ENCODE results near the gene CNOT6.

The CNOT6 gene

DNA sequence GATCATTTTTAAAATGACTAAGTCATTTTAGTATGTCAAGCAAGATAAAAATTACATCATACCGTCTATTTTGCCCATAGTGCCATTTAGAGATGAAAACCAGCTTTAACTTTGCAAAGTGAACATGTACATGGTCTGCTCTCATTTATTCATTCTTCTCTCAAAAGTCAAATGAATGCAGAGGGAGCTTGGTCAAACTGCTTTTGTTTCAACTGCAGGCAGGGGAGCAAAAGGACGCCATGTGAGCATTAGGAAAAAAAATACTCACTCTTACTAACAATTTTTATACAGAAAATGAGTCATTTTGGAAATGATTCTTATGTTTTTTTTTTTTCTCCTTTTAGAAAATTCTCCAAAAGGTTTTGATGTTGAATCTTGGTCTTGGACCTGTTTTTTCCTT is 81.4 kb downstream of the CNOT6 start:
- H3K36me3 ChIP-seq (ENCODE audit: control insufficient read depth in 2 of 2, insufficient read depth in 2 of 2, low read length in 2 of 2) = peaks cover 18 to 27% of the 10 kb centered on the region in 2 donors
- no peak overlapping the region for H3K4me3 ChIP-seq (ENCODE audit: low read length in 2 of 2)
- H3K9ac ChIP-seq (ENCODE audit: low read length in 2 of 2) = no peak overlapping the region
- no peaks in the 10 kb centered on the region for H3K4me1 ChIP-seq (ENCODE audit: control insufficient read depth, insufficient read depth, low read length)
- H3K27me3 ChIP-seq (ENCODE audit: control insufficient read depth in 1 of 2, insufficient read depth in 2 of 2, low read length in 2 of 2) = no peaks in the 10 kb centered on the region
- no peaks in the 10 kb centered on the region for H3K9me3 ChIP-seq (ENCODE audit: control insufficient read depth in 2 of 2, low read length in 2 of 2)
- H3K27ac ChIP-seq (ENCODE audit: low read length) = no peak overlapping the region

DNA sequence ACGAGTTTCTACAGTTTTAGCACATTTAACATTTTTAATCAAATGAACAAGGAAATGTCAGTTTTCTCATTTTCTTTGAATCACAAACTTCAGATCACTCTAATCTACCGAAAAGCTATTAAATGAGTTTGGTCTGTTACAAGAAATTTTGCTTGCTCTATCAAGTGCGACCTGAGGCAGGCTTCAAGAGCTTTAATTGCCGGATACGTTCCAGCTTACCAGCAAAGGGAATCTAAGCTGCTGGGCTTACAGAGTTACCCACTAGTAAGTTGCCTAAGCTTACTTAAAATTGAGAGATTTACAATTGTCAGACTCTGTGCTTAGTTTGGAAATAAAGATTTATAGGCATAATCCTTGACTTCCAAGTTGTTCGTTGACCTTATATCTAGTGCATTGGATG is 86.5 kb downstream of the CNOT6 start:
- H3K27ac ChIP-seq (ENCODE audit: low read length) = no peak overlapping the region
- peaks cover 0 to 3% of the 10 kb centered on the region in 2 donors for H3K9me3 ChIP-seq (ENCODE audit: control insufficient read depth in 2 of 2, low read length in 2 of 2)
- no peak overlapping the region for H3K4me3 ChIP-seq (ENCODE audit: low read length in 2 of 2)
- peaks cover 2 to 8% of the 10 kb centered on the region in 2 donors for H3K36me3 ChIP-seq (ENCODE audit: control insufficient read depth in 2 of 2, insufficient read depth in 2 of 2, low read length in 2 of 2)
- H3K9ac ChIP-seq (ENCODE audit: low read length in 2 of 2) = no peak overlapping the region
- H3K27me3 ChIP-seq (ENCODE audit: control insufficient read depth in 1 of 2, insufficient read depth in 2 of 2, low read length in 2 of 2) = no peaks in the 10 kb centered on the region
- no peaks in the 10 kb centered on the region for H3K4me1 ChIP-seq (ENCODE audit: control insufficient read depth, insufficient read depth, low read length)

DNA sequence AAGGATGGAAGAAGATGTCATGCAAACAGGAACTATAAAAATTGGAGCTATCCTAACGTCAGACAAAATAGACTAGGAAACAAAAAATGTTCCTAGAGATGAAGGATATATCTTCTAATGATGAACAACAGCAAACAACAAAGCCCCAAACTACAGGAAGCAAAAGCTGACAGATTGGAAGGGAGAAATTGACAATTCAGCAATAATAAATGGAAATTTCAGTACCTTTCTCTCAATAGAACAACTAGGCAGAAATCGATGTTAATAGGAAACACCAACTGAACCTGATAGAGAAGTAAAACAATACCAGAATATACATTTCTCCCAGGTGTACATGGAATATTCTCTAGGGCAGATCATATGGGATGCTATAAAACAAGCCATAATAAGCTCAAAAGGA is 89.6 kb downstream of the CNOT6 start:
- Histone ChIP-seq H3K27ac (ENCODE audit: low read length) (no peak overlapping the region), H3K4me3 (ENCODE audit: low read length in 2 of 2) (no peak overlapping the region), H3K36me3 (ENCODE audit: control insufficient read depth in 2 of 2, insufficient read depth in 2 of 2, low read length in 2 of 2) (no peaks in the 10 kb centered on the region), H3K9me3 (ENCODE audit: control insufficient read depth in 2 of 2, low read length in 2 of 2) (peaks cover 0 to 3% of the 10 kb centered on the region in 2 donors), H3K4me1 (ENCODE audit: control insufficient read depth, insufficient read depth, low read length) (no peaks in the 10 kb centered on the region), H3K27me3 (ENCODE audit: control insufficient read depth in 1 of 2, insufficient read depth in 2 of 2, low read length in 2 of 2) (peaks cover 0 to 2% of the 10 kb centered on the region in 2 donors), H3K9ac (ENCODE audit: low read length in 2 of 2) (no peak overlapping the region)

DNA sequence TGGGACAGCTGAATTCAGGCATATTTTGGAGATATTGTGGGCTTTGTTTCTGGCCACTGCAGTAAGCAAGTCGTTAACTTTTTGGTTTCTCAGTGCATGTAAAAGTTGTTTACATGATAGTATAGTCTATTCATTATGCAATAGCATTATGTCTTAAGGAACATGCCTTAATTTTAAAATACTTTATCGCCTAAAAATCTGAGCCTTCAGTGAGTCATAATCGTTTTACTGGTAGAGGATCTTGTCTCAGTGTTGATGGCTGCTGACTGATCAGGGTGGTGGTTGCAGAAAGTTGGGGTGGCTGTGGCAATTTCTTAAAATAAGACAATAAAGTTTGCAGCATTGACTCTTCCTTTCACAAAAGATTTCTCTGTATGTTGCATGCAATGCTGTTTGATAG is 92.0 kb downstream of the CNOT6 start:
- H3K27ac ChIP-seq (ENCODE audit: low read length) = no peak overlapping the region
- no peaks in the 10 kb centered on the region for H3K36me3 ChIP-seq (ENCODE audit: control insufficient read depth in 2 of 2, insufficient read depth in 2 of 2, low read length in 2 of 2)
- peaks cover 0 to 3% of the 10 kb centered on the region in 2 donors for H3K9me3 ChIP-seq (ENCODE audit: control insufficient read depth in 2 of 2, low read length in 2 of 2)
- no peak overlapping the region for H3K4me3 ChIP-seq (ENCODE audit: low read length in 2 of 2)
- H3K9ac ChIP-seq (ENCODE audit: low read length in 2 of 2) = no peak overlapping the region
- H3K27me3 ChIP-seq (ENCODE audit: control insufficient read depth in 1 of 2, insufficient read depth in 2 of 2, low read length in 2 of 2) = peaks cover 10 to 22% of the 10 kb centered on the region in 2 donors
- no peaks in the 10 kb centered on the region for H3K4me1 ChIP-seq (ENCODE audit: control insufficient read depth, insufficient read depth, low read length)

DNA sequence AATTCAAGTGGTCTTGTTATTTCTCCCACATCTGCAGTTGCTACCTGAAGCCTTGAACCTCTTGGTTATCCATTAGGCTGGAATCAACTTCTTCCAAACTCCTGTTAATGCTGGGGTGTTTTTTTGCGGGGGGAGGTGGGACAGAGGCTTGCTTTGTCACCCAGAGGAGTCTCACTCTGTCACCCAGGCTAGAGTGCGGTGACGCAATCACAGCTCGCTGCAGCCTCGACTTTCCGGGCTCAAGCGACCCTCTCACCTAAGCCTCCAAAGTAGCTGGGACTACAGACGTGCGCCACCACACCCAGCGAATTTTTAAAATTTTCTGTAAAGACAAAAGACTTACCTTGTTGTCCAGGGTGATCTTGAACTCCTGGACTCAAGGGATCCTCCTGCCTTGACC is 92.7 kb downstream of the CNOT6 start:
- H3K9me3 ChIP-seq (ENCODE audit: control insufficient read depth in 2 of 2, low read length in 2 of 2) = peaks cover 0 to 3% of the 10 kb centered on the region in 2 donors
- no peak overlapping the region for H3K4me3 ChIP-seq (ENCODE audit: low read length in 2 of 2)
- no peaks in the 10 kb centered on the region for H3K36me3 ChIP-seq (ENCODE audit: control insufficient read depth in 2 of 2, insufficient read depth in 2 of 2, low read length in 2 of 2)
- H3K27ac ChIP-seq (ENCODE audit: low read length) = no peak overlapping the region
- peaks cover 10 to 27% of the 10 kb centered on the region in 2 donors for H3K27me3 ChIP-seq (ENCODE audit: control insufficient read depth in 1 of 2, insufficient read depth in 2 of 2, low read length in 2 of 2)
- H3K9ac ChIP-seq (ENCODE audit: low read length in 2 of 2) = no peak overlapping the region
- peaks cover 3% of the 10 kb centered on the region for H3K4me1 ChIP-seq (ENCODE audit: control insufficient read depth, insufficient read depth, low read length)

DNA sequence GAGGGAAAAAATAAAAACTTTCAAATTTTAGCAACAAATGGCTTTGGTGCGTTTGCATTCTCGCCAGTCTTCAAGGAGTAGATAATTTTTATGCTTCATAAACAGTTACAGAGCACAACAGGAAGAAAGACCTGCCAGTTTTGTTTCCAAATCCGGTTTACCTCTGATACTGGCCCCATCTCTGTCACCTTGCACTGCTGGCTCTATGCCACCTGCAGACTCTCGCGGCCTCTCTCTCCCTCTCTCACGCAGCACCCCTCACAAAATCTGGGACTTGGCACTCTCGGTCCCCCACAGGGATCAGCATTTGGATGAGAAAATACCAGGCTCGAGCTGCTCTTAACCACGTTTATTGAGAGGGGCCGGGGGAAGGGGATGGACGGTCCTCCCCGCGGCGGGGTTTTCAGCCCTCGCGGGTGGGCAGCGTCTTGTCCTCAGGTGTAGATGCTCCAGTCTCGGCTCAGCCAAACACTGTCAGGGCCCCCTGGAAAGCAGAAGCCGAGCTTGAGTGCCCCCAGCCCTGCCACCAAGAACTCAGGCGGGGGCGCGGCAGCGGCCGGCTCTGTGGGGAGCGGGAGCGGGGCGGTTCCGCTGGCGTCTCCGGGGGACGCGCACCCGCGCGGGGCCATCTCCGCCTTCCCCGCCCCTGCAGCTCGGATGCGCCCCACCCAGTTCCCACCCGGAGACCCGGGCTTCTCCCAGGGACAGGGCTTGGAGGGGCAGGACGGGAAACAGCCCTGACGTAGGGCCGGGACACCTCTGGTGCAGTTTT is 95.8 kb downstream of the CNOT6 start:
- Histone ChIP-seq H3K36me3 (ENCODE audit: control insufficient read depth in 2 of 2, insufficient read depth in 2 of 2, low read length in 2 of 2) (no peaks in the 10 kb centered on the region), H3K27me3 (ENCODE audit: control insufficient read depth in 1 of 2, insufficient read depth in 2 of 2, low read length in 2 of 2) (peaks cover 22 to 35% of the 10 kb centered on the region in 2 donors), H3K4me1 (ENCODE audit: control insufficient read depth, insufficient read depth, low read length) (peaks cover 3% of the 10 kb centered on the region), H3K9ac (ENCODE audit: low read length in 2 of 2) (no peak overlapping the region), H3K27ac (ENCODE audit: low read length) (no peak overlapping the region), H3K9me3 (ENCODE audit: control insufficient read depth in 2 of 2, low read length in 2 of 2) (peaks cover 0 to 3% of the 10 kb centered on the region in 2 donors), H3K4me3 (ENCODE audit: low read length in 2 of 2) (no peak overlapping the region)

DNA sequence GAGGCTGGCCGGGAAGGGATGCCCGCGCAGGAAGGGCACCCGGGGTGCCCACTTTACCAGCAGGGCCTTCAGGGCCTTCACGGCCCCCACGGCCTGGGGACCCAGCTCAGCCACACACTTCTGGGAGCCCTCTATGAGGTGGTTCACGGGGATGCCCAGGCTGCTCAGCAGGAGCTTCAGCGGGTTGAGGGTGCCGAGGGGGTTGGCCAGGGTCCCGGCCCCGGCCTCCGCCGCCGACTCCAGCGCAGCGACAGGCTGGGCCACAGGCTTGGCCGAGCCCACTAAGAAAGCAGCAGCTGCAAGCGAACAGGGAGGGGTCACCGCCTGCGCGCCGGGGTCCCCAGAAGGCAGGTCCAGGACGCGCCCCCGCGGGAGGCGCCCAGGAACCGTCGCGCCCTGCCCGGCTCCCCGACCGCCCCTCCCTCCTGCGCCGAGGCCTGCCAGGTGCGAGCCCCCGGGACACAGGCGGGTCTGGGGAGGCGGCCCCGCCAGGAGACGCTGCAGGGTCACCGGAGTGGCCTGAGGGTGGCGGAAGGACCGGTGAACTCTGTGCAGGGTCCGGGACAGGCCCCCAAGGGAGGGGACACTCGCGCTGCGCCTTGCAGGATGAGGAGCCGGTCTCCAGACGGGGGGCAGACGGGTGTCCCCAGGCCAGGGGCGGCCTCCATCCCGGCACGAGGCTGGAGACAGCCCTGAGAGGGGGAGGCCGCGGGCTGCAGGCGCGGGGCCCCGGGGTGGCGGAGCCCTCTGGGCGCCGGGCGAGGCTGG is 96.5 kb downstream of the CNOT6 start:
- H3K27ac ChIP-seq (ENCODE audit: low read length) = no peak overlapping the region
- H3K4me1 ChIP-seq (ENCODE audit: control insufficient read depth, insufficient read depth, low read length) = peaks cover 3% of the 10 kb centered on the region
- peaks cover 0 to under 1% of the 10 kb centered on the region in 2 donors for H3K9me3 ChIP-seq (ENCODE audit: control insufficient read depth in 2 of 2, low read length in 2 of 2)
- H3K4me3 ChIP-seq (ENCODE audit: low read length in 2 of 2) = no peak overlapping the region
- H3K9ac ChIP-seq (ENCODE audit: low read length in 2 of 2) = no peak overlapping the region
- peaks cover 22 to 35% of the 10 kb centered on the region in 2 donors for H3K27me3 ChIP-seq (ENCODE audit: control insufficient read depth in 1 of 2, insufficient read depth in 2 of 2, low read length in 2 of 2)
- H3K36me3 ChIP-seq (ENCODE audit: control insufficient read depth in 2 of 2, insufficient read depth in 2 of 2, low read length in 2 of 2) = no peaks in the 10 kb centered on the region

DNA sequence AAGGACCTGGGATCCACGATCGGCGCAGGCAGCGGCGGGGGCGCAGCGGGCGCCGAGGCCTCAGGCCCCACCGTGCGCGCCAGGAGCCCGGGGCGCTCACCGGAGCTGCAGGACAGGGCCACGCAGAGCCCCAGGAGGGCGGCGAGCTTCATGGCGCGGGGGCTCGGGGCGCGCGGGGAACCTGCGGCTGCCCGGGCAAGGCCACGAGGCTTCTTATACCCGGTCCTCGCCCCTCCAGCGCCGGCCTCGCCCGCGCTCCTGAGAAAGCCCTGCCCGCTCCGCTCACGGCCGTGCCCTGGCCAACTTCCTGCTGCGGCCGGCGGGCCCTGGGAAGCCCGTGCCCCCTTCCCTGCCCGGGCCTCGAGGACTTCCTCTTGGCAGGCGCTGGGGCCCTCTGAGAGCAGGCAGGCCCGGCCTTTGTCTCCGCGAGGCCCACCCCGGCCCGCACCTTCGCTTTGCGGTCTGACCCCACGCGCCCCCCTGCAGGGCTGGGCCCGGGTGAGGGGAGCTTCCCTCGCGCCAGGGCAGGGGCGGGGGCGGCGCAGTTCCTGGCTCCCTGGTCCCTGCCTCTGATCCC is 97.2 kb downstream of the CNOT6 start, which contains the start of gene SCGB3A1:
Gene SCGB3A1, minus strand, starts transcription at position 189 of the 577 bp plus-strand sequence. Its CDS starts 37 bp downstream, at position 152.
- Histone ChIP-seq H3K27me3 (ENCODE audit: control insufficient read depth in 1 of 2, insufficient read depth in 2 of 2, low read length in 2 of 2) (peaks cover 22 to 35% of the 10 kb centered on the region in 2 donors), H3K9me3 (ENCODE audit: control insufficient read depth in 2 of 2, low read length in 2 of 2) (no peaks in the 10 kb centered on the region), H3K4me3 (ENCODE audit: low read length in 2 of 2) (no peak within 1 kb of the TSS), H3K9ac (ENCODE audit: low read length in 2 of 2) (no peak within 1 kb of the TSS), H3K36me3 (ENCODE audit: control insufficient read depth in 2 of 2, insufficient read depth in 2 of 2, low read length in 2 of 2) (no peaks in the 10 kb centered on the region), H3K27ac (ENCODE audit: low read length) (no peak within 1 kb of the TSS), H3K4me1 (ENCODE audit: control insufficient read depth, insufficient read depth, low read length) (peaks cover 3% of the 10 kb centered on the region)

DNA sequence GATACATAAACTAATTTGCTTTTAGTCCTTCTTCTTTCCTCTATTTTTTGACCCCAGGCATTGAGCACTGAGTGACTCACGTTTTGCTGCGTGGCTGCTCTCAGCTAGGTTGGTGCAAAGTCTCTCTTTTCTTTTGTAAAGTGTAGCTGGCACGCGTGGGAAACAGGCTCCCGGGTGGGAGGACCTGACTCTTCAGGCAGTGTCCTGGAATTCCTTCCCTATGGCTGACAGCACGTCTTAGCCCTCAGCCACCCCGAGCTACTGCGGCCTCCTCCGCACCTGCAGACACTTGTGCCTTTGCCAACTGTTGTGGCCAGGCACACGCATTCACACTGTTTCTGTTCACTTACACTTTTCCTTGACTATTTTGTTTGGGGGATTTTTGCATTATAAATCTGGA is 98.0 kb downstream of the CNOT6 start:
- Histone ChIP-seq H3K4me3 (ENCODE audit: low read length in 2 of 2) (no peak overlapping the region), H3K9me3 (ENCODE audit: control insufficient read depth in 2 of 2, low read length in 2 of 2) (no peaks in the 10 kb centered on the region), H3K27ac (ENCODE audit: low read length) (no peak overlapping the region), H3K36me3 (ENCODE audit: control insufficient read depth in 2 of 2, insufficient read depth in 2 of 2, low read length in 2 of 2) (no peaks in the 10 kb centered on the region), H3K27me3 (ENCODE audit: control insufficient read depth in 1 of 2, insufficient read depth in 2 of 2, low read length in 2 of 2) (peaks cover 20 to 35% of the 10 kb centered on the region in 2 donors), H3K4me1 (ENCODE audit: control insufficient read depth, insufficient read depth, low read length) (peaks cover 3% of the 10 kb centered on the region), H3K9ac (ENCODE audit: low read length in 2 of 2) (no peak overlapping the region)

DNA sequence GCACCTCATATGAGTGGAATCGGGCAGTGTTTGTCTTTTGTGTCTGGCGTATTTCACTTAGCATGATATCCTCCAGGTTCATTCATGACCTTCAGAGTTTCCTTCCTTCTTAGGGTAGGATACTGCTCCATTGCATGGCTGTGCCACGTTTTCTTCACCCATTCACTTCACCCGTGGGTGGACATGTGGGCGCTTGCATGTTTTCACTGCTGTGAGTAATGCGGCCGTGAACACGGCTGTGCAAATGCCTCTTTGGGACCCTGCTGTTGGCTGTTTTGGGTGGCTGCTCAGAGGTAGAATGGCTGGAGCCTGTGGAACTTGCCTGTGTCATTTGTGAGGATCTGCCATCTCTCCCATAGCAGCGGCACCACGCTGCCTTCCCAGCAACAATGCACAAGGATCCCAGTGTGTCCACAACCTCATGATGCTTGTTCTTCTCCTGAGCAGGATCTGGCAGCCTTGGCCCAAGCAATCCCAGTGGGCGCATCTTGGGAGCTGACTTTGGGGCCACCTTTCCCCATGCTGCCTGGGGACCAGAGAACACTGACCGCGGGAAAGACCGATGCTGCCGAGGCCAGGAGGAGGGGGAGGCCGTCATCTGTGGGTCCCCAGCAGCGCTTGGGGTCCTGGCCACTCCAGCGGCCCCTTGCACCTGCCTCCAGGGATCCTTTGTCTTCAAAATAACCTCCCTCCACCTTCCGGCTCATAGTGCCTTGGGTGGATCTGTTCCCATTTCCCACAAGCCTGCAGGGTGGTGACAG is 99.4 kb downstream of the CNOT6 start:
- peaks cover 22 to 35% of the 10 kb centered on the region in 2 donors for H3K27me3 ChIP-seq (ENCODE audit: control insufficient read depth in 1 of 2, insufficient read depth in 2 of 2, low read length in 2 of 2)
- peaks cover 3% of the 10 kb centered on the region for H3K4me1 ChIP-seq (ENCODE audit: control insufficient read depth, insufficient read depth, low read length)
- no peak overlapping the region for H3K9ac ChIP-seq (ENCODE audit: low read length in 2 of 2)
- no peaks in the 10 kb centered on the region for H3K36me3 ChIP-seq (ENCODE audit: control insufficient read depth in 2 of 2, insufficient read depth in 2 of 2, low read length in 2 of 2)
- no peak overlapping the region for H3K4me3 ChIP-seq (ENCODE audit: low read length in 2 of 2)
- H3K9me3 ChIP-seq (ENCODE audit: control insufficient read depth in 2 of 2, low read length in 2 of 2) = no peaks in the 10 kb centered on the region
- no peak overlapping the region for H3K27ac ChIP-seq (ENCODE audit: low read length)
